Stomach (tissue), 4 donors: Measurements from ENCODE around the gene PXYLP1.

Experiments
- POLR2A ChIP-seq, 4 donors: fragments of 450-650 bp; IDR thresholded peaks; one replicate each; pipeline ENCODE4 v1.6.1; 2016; ENCODE audit warnings: antibody characterized with exemption in 4 of 4, control low read depth in 2 of 4, mild to moderate bottlenecking in 1 of 4, moderate library complexity in 1 of 4
- POLR2AphosphoS5 ChIP-seq, 3 donors: sonication (generic); formaldehyde crosslinking; IDR thresholded peaks; one replicate each; pipeline ENCODE4 v1.6.1; 2016; ENCODE audit warnings: antibody characterized with exemption in 3 of 3
- TF ChIP-seq, protein P1 (sequence below), 7 experiments: fragments of 450-650 bp in 4 of 7; fragments of 200-600 bp in 3 of 7; sonication (generic) in 3 of 7; IDR thresholded peaks; one replicate each; pipeline ENCODE4 v1.5.1; 2016 to 2019; ENCODE audit warnings: antibody characterized with exemption in 7 of 7, control low read depth in 2 of 7, mild to moderate bottlenecking in 1 of 7

DNA sequence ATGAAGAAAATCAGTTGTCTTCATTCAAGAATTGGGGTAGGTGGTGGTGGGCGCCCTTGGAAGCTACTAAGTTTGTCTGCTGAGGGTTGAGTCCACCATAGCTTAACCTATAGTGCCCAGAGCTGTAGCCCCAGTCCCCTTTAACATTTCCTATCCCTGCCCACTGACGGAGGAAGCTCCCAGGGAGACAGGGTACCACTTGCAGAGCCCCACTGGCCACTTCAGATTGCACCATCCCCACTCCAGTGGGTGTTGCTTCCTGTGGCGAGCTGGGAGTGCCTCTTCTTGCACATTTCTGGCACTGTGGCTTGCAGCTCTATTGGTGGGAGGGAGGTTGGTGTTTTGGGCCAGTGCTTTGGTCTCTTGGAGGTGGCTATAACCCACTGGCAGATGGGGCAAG lies 2.7 kb downstream of the PXYLP1 start:
- TF ChIP-seq, protein P1, sequence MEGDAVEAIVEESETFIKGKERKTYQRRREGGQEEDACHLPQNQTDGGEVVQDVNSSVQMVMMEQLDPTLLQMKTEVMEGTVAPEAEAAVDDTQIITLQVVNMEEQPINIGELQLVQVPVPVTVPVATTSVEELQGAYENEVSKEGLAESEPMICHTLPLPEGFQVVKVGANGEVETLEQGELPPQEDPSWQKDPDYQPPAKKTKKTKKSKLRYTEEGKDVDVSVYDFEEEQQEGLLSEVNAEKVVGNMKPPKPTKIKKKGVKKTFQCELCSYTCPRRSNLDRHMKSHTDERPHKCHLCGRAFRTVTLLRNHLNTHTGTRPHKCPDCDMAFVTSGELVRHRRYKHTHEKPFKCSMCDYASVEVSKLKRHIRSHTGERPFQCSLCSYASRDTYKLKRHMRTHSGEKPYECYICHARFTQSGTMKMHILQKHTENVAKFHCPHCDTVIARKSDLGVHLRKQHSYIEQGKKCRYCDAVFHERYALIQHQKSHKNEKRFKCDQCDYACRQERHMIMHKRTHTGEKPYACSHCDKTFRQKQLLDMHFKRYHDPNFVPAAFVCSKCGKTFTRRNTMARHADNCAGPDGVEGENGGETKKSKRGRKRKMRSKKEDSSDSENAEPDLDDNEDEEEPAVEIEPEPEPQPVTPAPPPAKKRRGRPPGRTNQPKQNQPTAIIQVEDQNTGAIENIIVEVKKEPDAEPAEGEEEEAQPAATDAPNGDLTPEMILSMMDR (IDR thresholded peaks at IDR 0.05), result no peak
- no peak for TF ChIP-seq POLR2A (IDR thresholded peaks at IDR 0.05)
- no peak for TF ChIP-seq POLR2AphosphoS5 (IDR thresholded peaks at IDR 0.05)
